ENCODE measurements around the gene DCC. TPM values are rescaled to one million over a fixed set of nuclear protein-coding genes. Genes with fewer than 3 reads are reported as not detected.

Gene DCC
- total RNA-seq, 4 donors from 2014 or later, result 0.84 to 1.2 TPM; not detected in 2

DNA sequence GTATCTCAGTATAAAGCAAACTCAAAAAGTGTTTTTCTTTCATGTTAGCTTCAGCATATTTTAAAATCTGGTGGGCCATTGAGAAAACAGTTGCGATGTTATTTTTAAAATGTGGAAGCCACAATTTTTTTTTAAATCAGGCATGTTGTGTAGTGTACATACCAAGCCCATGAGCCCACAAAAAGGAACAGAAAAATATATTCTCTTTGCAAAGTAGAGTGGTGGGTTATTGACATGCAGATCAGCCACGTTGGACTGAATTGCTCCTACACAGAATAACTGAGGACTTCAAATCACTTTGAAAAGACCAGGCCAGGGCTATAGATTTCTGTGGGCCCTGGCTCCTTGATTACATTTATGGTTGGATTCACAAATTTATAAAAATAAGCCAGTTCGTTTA is 774.4 kb downstream of the DCC start:
- H3K27ac ChIP-seq, result no peak overlapping the region
- H3K36me3 ChIP-seq, result no peaks in the 10 kb centered on the region
- WGBS, 2 donors, result 46 to 47% methylated on average over 3 of the region's 3 CpGs
- no peaks in the 10 kb centered on the region for H3K27me3 ChIP-seq
- no peak for DNase-seq (ENCODE audit: low spot score in 2 of 2)
- TF ChIP-seq POLR2A (IDR thresholded peaks at IDR 0.05) (no peak), EP300 (IDR thresholded peaks at IDR 0.05) (no peak)
- TF ChIP-seq, protein P1, sequence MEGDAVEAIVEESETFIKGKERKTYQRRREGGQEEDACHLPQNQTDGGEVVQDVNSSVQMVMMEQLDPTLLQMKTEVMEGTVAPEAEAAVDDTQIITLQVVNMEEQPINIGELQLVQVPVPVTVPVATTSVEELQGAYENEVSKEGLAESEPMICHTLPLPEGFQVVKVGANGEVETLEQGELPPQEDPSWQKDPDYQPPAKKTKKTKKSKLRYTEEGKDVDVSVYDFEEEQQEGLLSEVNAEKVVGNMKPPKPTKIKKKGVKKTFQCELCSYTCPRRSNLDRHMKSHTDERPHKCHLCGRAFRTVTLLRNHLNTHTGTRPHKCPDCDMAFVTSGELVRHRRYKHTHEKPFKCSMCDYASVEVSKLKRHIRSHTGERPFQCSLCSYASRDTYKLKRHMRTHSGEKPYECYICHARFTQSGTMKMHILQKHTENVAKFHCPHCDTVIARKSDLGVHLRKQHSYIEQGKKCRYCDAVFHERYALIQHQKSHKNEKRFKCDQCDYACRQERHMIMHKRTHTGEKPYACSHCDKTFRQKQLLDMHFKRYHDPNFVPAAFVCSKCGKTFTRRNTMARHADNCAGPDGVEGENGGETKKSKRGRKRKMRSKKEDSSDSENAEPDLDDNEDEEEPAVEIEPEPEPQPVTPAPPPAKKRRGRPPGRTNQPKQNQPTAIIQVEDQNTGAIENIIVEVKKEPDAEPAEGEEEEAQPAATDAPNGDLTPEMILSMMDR (IDR thresholded peaks at IDR 0.05), result no peak
- peaks cover 0 to 8% (median 0%) of the 10 kb centered on the region in 4 donors for H3K4me1 ChIP-seq
- no peaks in the 10 kb centered on the region for H3K9me3 ChIP-seq
- no peak overlapping the region for H3K4me3 ChIP-seq

DNA sequence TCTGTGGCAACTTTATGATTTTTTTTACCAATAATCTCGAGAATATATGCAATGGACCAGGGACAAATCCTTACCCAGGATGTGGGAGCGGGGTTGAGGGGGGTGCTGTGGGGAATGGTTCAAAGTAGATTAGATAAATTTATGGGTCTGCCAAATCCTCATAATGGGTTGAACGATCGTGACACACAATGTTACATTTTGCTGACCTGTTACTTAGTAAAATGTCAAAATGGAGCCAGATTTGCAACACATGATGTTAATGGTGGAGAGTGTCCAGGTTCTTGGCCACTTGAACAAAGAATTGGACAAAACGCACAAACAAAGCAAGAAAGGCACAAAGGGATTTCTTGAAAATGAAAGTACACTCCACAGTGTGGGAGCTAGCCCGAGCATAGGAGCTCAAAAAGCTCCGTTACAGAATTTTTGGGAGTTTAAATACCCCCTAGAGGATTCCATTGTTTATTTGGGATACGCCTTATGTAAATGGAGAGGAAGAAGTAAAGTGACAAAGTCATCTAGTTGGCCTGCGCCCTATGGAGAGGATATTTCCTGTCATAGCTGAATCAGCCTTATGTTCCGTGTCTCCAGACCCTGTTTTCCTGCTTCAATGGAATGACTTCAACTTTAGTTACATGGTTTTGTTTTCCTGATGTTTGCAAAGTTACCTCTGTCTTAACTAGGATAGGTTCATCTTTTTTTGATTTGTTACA is 776.0 kb downstream of the DCC start:
- Histone ChIP-seq H3K27me3 (no peaks in the 10 kb centered on the region), H3K4me1 (peaks cover 0 to 8% (median 0%) of the 10 kb centered on the region in 4 donors), H3K36me3 (no peaks in the 10 kb centered on the region), H3K4me3 (peak overlapping the region; percentile 12 to 48 (median 29)), H3K9me3 (no peaks in the 10 kb centered on the region), H3K27ac (peak overlapping the region in 2 of 4 donors; percentile 39 to 66)
- TF ChIP-seq, protein P1 (IDR thresholded peaks at IDR 0.05), result no peak
- TF ChIP-seq POLR2A (IDR thresholded peaks at IDR 0.05), result no peak
- no peak for TF ChIP-seq EP300 (IDR thresholded peaks at IDR 0.05)
- WGBS, 2 donors, result 30 to 31% methylated on average over 10 of the region's 10 CpGs
- no peak for DNase-seq (ENCODE audit: low spot score in 2 of 2)

DNA sequence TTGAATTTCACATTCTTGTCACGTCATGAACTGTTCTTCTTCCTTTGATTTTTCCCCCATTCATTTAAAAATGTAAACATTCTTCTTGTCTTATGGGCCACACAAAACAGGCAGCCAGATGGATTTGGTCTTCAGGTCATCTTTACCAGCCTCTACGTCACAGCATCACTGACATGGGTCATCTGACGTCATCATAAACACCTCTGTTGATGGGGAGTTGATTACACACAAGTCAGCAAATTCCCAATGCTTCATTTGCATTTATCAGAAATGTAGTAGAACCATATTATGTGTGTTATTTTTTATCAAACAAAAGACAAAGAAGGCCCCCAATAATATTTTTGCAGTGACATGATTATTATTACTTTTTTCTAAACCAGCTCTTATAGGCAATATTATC is 777.9 kb downstream of the DCC start:
- Histone ChIP-seq H3K4me3 (no peak overlapping the region), H3K9me3 (no peaks in the 10 kb centered on the region), H3K27me3 (no peaks in the 10 kb centered on the region), H3K27ac (no peak overlapping the region), H3K36me3 (no peaks in the 10 kb centered on the region), H3K4me1 (peaks cover 0 to 8% (median 0%) of the 10 kb centered on the region in 4 donors)
- TF ChIP-seq, protein P1 (IDR thresholded peaks at IDR 0.05), result no peak
- no peak for TF ChIP-seq EP300 (IDR thresholded peaks at IDR 0.05)
- TF ChIP-seq POLR2A (IDR thresholded peaks at IDR 0.05), result no peak
- DNase-seq (ENCODE audit: low spot score in 2 of 2), result no peak
- 63 to 76% methylated on average over 3 of the region's 3 CpGs for WGBS, 2 donors

DNA sequence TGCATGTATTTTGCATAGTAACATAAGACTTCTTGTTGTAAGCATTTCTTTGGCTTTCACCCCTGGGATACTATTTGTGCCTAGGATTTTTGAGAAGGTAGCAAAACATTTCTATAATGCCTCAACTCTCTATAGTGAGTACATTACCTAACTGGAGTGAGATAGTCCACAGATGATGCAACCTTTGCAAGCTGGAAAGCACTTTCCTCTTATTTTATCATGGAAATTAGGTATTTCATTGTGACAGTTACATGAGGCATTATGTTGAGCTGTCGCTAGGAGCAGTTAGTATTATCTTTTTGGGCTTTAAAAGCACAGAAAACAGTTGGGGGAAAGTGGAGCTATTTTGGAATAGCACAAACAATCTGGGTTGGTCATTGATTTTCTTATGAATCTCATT is 786.2 kb downstream of the DCC start:
- Histone ChIP-seq H3K27ac (no peak overlapping the region), H3K27me3 (no peaks in the 10 kb centered on the region), H3K4me1 (peaks cover 0 to 9% (median 0%) of the 10 kb centered on the region in 4 donors), H3K36me3 (no peaks in the 10 kb centered on the region), H3K9me3 (no peaks in the 10 kb centered on the region), H3K4me3 (no peak overlapping the region)
- no peak for DNase-seq (ENCODE audit: low spot score in 2 of 2)
- WGBS, 2 donors, result 85 to 86% methylated on average over 1 of the region's 1 CpG
- TF ChIP-seq EP300 (IDR thresholded peaks at IDR 0.05) (no peak), POLR2A (IDR thresholded peaks at IDR 0.05) (no peak)
- TF ChIP-seq, protein P1 (IDR thresholded peaks at IDR 0.05), result no peak

DNA sequence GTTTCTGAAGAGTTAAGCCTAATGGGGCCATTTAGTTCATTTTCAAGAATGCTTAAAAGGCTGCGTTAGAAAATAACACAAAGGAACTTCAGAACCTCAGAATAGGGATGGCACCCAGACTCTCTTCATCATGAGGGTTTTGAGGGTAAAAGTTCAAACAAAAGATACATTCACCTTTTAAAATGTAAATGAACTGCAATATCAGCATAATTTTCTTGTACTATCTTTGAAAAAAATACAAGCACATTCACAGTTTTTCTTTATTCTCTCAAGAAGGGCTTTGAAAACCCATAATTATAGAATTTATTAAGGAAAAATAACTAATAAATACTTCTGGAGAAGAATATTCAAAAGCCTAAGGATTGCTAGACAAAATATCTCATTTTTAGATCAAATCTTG is 791.0 kb downstream of the DCC start:
- Histone ChIP-seq H3K9me3 (no peaks in the 10 kb centered on the region), H3K27me3 (no peaks in the 10 kb centered on the region), H3K27ac (no peak overlapping the region), H3K36me3 (no peaks in the 10 kb centered on the region), H3K4me3 (no peak overlapping the region), H3K4me1 (peaks cover 0 to 9% (median 0%) of the 10 kb centered on the region in 4 donors)
- WGBS, 2 donors, result 45 to 49% methylated on average over 1 of the region's 1 CpG
- TF ChIP-seq EP300 (IDR thresholded peaks at IDR 0.05), result no peak
- TF ChIP-seq POLR2A (IDR thresholded peaks at IDR 0.05), result no peak
- TF ChIP-seq, protein P1 (IDR thresholded peaks at IDR 0.05), result no peak
- no peak for DNase-seq (ENCODE audit: low spot score in 2 of 2)

All from tibial nerve (tissue), 4 donors.